Activated naive CD8-positive, alpha-beta T cell treated with anti-CD3 and anti-CD28 coated beads for 36 hours (primary cell): ENCODE data around the gene FLAD1. TPM values are rescaled to one million over a fixed set of nuclear protein-coding genes. Genes with fewer than 3 reads are reported as not detected.

Experiments used
- DNase-seq: peaks from one replicate; pipeline ENCODE4 v3.0.0; 2021
- H3K27ac Mint-ChIP-seq: one replicate; pipeline ENCODE4 v1.8.0; 2022; ENCODE audit warnings: mild to moderate bottlenecking, moderate library complexity, mixed read lengths
- H3K27me3 Mint-ChIP-seq: one replicate; pipeline ENCODE4 v1.8.0; 2022; ENCODE audit warnings: mild to moderate bottlenecking, mixed read lengths
- H3K36me3 Mint-ChIP-seq: one replicate; pipeline ENCODE4 v1.8.0; 2021; ENCODE audit warnings: mild to moderate bottlenecking, mixed read lengths
- H3K4me1 Mint-ChIP-seq: one replicate; pipeline ENCODE4 v1.8.0; 2021; ENCODE audit warnings: mixed read lengths
- H3K4me3 Mint-ChIP-seq: one replicate; pipeline ENCODE4 v1.8.0; 2022; ENCODE audit warnings: mild to moderate bottlenecking, moderate library complexity, mixed read lengths
- H3K9me3 Mint-ChIP-seq: one replicate; pipeline ENCODE4 v1.8.0; 2022; ENCODE audit warnings: mixed read lengths
- total RNA-seq, 2 experiments: library from RNA; stranded (reverse); gene quantifications; one replicate each; pipeline ENCODE4 v1.2.3, GENCODE V29; 2021

FLAD1 gene
- total RNA-seq, 2 experiments from 2014 or later: 54.2 to 56.1 TPM

- DNase-seq: no peak
- H3K9me3 Mint-ChIP-seq: no peaks in the 10 kb centered on the region
- peaks cover 72% of the 10 kb centered on the region for H3K4me1 Mint-ChIP-seq
- no peaks in the 10 kb centered on the region for H3K27me3 Mint-ChIP-seq
- H3K36me3 Mint-ChIP-seq: peaks cover 3% of the 10 kb centered on the region
- H3K4me3 Mint-ChIP-seq: no peak overlapping the region
- peak overlapping the region; percentile 6 for H3K27ac Mint-ChIP-seq
Observed at GRCh38 chr1:155009221-155009711, 26.1 kb downstream of the FLAD1 start.

- H3K36me3 Mint-ChIP-seq: peaks cover 3% of the 10 kb centered on the region
- DNase-seq: no peak
- peak overlapping the region; percentile 25 for H3K4me3 Mint-ChIP-seq
- peak overlapping the region; percentile 6 for H3K27ac Mint-ChIP-seq
- no peaks in the 10 kb centered on the region for H3K9me3 Mint-ChIP-seq
- H3K4me1 Mint-ChIP-seq: peaks cover 69% of the 10 kb centered on the region
- no peaks in the 10 kb centered on the region for H3K27me3 Mint-ChIP-seq
Observed at GRCh38 chr1:155009742-155010141, 26.6 kb downstream of the FLAD1 start.

- peaks cover 3% of the 10 kb centered on the region for H3K36me3 Mint-ChIP-seq
Observed at GRCh38 chr1:155010211-155010918, 27.2 kb downstream of the FLAD1 start.

GRCh38 chr1:155011004-155011416 is 27.9 kb downstream of the FLAD1 start:
- H3K4me1 Mint-ChIP-seq: peaks cover 65% of the 10 kb centered on the region
- H3K27ac Mint-ChIP-seq: no peak overlapping the region
- peaks cover 5% of the 10 kb centered on the region for H3K27me3 Mint-ChIP-seq
- no peak for DNase-seq
- peaks cover 6% of the 10 kb centered on the region for H3K36me3 Mint-ChIP-seq
- no peaks in the 10 kb centered on the region for H3K9me3 Mint-ChIP-seq
- no peak overlapping the region for H3K4me3 Mint-ChIP-seq

More at GRCh38 chr1:155010211-155010918, 27.2 kb downstream of the FLAD1 start:
- Mint-ChIP-seq H3K27me3 (no peaks in the 10 kb centered on the region), H3K4me3 (peak overlapping the region; percentile 25), H3K4me1 (peaks cover 65% of the 10 kb centered on the region), H3K9me3 (no peaks in the 10 kb centered on the region), H3K27ac (peak overlapping the region; percentile 36)
- DNase-seq: no peak

GRCh38 chr1:155011437-155012025 is 28.4 kb downstream of the FLAD1 start:
- Mint-ChIP-seq H3K36me3 (peaks cover 4% of the 10 kb centered on the region), H3K27ac (no peak overlapping the region), H3K4me3 (no peak overlapping the region), H3K27me3 (peaks cover 6% of the 10 kb centered on the region), H3K4me1 (peaks cover 65% of the 10 kb centered on the region), H3K9me3 (no peaks in the 10 kb centered on the region)
- no peak for DNase-seq

GRCh38 chr1:155012026-155012546 is 28.9 kb downstream of the FLAD1 start:
- Mint-ChIP-seq H3K36me3 (peaks cover 4% of the 10 kb centered on the region), H3K9me3 (no peaks in the 10 kb centered on the region), H3K4me1 (peaks cover 64% of the 10 kb centered on the region), H3K27me3 (peaks cover 6% of the 10 kb centered on the region), H3K4me3 (no peak overlapping the region), H3K27ac (no peak overlapping the region)
- DNase-seq: no peak

- DNase-seq: no peak
- Mint-ChIP-seq H3K4me1 (peaks cover 66% of the 10 kb centered on the region), H3K36me3 (peaks cover 4% of the 10 kb centered on the region), H3K4me3 (no peak overlapping the region), H3K27ac (no peak overlapping the region), H3K9me3 (no peaks in the 10 kb centered on the region), H3K27me3 (peaks cover 6% of the 10 kb centered on the region)
Observed at GRCh38 chr1:155012776-155013602, 29.8 kb downstream of the FLAD1 start.

- no peak for DNase-seq
- no peaks in the 10 kb centered on the region for H3K9me3 Mint-ChIP-seq
- H3K4me3 Mint-ChIP-seq: no peak overlapping the region
- H3K4me1 Mint-ChIP-seq: peaks cover 62% of the 10 kb centered on the region
- peaks cover 6% of the 10 kb centered on the region for H3K27me3 Mint-ChIP-seq
- H3K27ac Mint-ChIP-seq: no peak overlapping the region
- H3K36me3 Mint-ChIP-seq: peaks cover 4% of the 10 kb centered on the region
Observed at GRCh38 chr1:155013632-155014031, 30.5 kb downstream of the FLAD1 start.

GRCh38 chr1:155014709-155015508 is 31.8 kb downstream of the FLAD1 start:
- H3K36me3 Mint-ChIP-seq: peaks cover 4% of the 10 kb centered on the region
- H3K27me3 Mint-ChIP-seq: peaks cover 6% of the 10 kb centered on the region
- no peaks in the 10 kb centered on the region for H3K9me3 Mint-ChIP-seq
- H3K4me3 Mint-ChIP-seq: no peak overlapping the region
- no peak for DNase-seq
- peaks cover 54% of the 10 kb centered on the region for H3K4me1 Mint-ChIP-seq
- H3K27ac Mint-ChIP-seq: no peak overlapping the region

- Mint-ChIP-seq H3K36me3 (peaks cover 4% of the 10 kb centered on the region), H3K9me3 (no peaks in the 10 kb centered on the region), H3K27me3 (peaks cover 6% of the 10 kb centered on the region), H3K4me3 (no peak overlapping the region), H3K27ac (no peak overlapping the region), H3K4me1 (peaks cover 46% of the 10 kb centered on the region)
- no peak for DNase-seq
Observed at GRCh38 chr1:155015527-155016230, 32.5 kb downstream of the FLAD1 start.

- H3K4me1 Mint-ChIP-seq: peaks cover 40% of the 10 kb centered on the region
- peaks cover 4% of the 10 kb centered on the region for H3K36me3 Mint-ChIP-seq
- no peaks in the 10 kb centered on the region for H3K9me3 Mint-ChIP-seq
- DNase-seq: no peak
- peak overlapping the region; percentile 11 for H3K27ac Mint-ChIP-seq
- H3K4me3 Mint-ChIP-seq: no peak overlapping the region
- peaks cover 6% of the 10 kb centered on the region for H3K27me3 Mint-ChIP-seq
Observed at GRCh38 chr1:155016231-155016831, 33.2 kb downstream of the FLAD1 start.

- peak; percentile 93 for DNase-seq
- Mint-ChIP-seq H3K4me3 (peak overlapping the region; percentile 57), H3K27ac (peak overlapping the region; percentile 13), H3K4me1 (peaks cover 36% of the 10 kb centered on the region), H3K27me3 (peaks cover 6% of the 10 kb centered on the region), H3K36me3 (peaks cover 4% of the 10 kb centered on the region), H3K9me3 (no peaks in the 10 kb centered on the region)
Observed at GRCh38 chr1:155017041-155017945, 34.1 kb downstream of the FLAD1 start.

GRCh38 chr1:155017946-155018316 is 34.8 kb downstream of the FLAD1 start:
- no peak for DNase-seq
- Mint-ChIP-seq H3K9me3 (no peaks in the 10 kb centered on the region), H3K4me3 (peak overlapping the region; percentile 57), H3K4me1 (peaks cover 30% of the 10 kb centered on the region), H3K36me3 (peaks cover 4% of the 10 kb centered on the region), H3K27ac (no peak overlapping the region), H3K27me3 (peaks cover 6% of the 10 kb centered on the region)
